Activated CD8-positive, alpha-beta memory T cell treated with anti-CD3 and anti-CD28 coated beads for 4 hours (primary cell): ENCODE data around the gene DHRS9.

Experiments
- DNase-seq, 2 donors: peaks; one replicate each; pipeline ENCODE4 v3.0.0-alpha.2; 2020; ENCODE audit warnings: low read depth in 2 of 2

The DHRS9 gene

GRCh38 chr2:169094676-169095075 lies 25.3 kb downstream of the DHRS9 start:
- no peak for DNase-seq

GRCh38 chr2:169095621-169096105 lies 26.3 kb downstream of the DHRS9 start:
- no peak for DNase-seq

GRCh38 chr2:169104848-169105247 lies 35.5 kb downstream of the DHRS9 start:
- no peak for DNase-seq

- no peak for DNase-seq
These were observed 36.1 kb downstream of the DHRS9 start for GRCh38 chr2:169105476-169105875.

GRCh38 chr2:169106134-169106533 lies 36.8 kb downstream of the DHRS9 start:
- no peak for DNase-seq

GRCh38 chr2:169106563-169107545 lies 37.5 kb downstream of the DHRS9 start:
- DNase-seq, result no peak

GRCh38 chr2:169107645-169108044 lies 38.3 kb downstream of the DHRS9 start:
- DNase-seq, result no peak

- DNase-seq, result no peak
These were observed 38.9 kb downstream of the DHRS9 start for GRCh38 chr2:169108099-169108884.

GRCh38 chr2:169109502-169110409 lies 40.4 kb downstream of the DHRS9 start:
- DNase-seq, result peak; percentile 35 to 51

GRCh38 chr2:169110419-169110818 lies 41.1 kb downstream of the DHRS9 start:
- no peak for DNase-seq

- DNase-seq, result no peak
These were observed 41.6 kb downstream of the DHRS9 start for GRCh38 chr2:169110916-169111315.

- DNase-seq, result no peak
These were observed 43.5 kb downstream of the DHRS9 start for GRCh38 chr2:169112841-169113240.

GRCh38 chr2:169114056-169114455 lies 44.7 kb downstream of the DHRS9 start:
- DNase-seq, result no peak

GRCh38 chr2:169116327-169116726 lies 47.0 kb downstream of the DHRS9 start:
- DNase-seq, result no peak

- DNase-seq, result no peak
These were observed 47.6 kb downstream of the DHRS9 start for GRCh38 chr2:169116993-169117392.

GRCh38 chr2:169118060-169118459 lies 48.7 kb downstream of the DHRS9 start:
- no peak for DNase-seq

GRCh38 chr2:169119123-169119760 lies 49.9 kb downstream of the DHRS9 start:
- no peak for DNase-seq

GRCh38 chr2:169119851-169120250 lies 50.5 kb downstream of the DHRS9 start:
- DNase-seq, result no peak

- no peak for DNase-seq
These were observed 60.4 kb downstream of the DHRS9 start for GRCh38 chr2:169129703-169130243.
